ENCODE results near the gene ARHGAP26.

DNA sequence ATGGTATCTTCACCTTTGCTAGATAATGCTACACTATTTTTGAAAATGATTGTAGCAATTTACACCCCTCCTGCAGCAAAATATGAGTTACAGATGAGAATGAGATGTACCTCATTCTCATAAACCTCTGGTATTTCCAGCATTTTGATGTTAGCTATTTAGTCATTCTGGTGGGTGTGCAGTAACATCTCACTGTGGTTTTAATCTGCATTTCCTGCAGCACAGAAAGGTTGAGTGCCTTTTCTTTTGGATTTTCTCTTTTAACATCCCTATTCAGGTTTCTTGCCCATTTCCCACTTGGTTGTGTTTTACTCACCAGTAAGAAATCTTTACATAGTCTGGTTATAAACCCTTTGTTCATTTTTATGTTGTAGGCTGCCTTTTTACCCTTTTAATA is 427.1 kb downstream of the ARHGAP26 start:
- TF ChIP-seq, protein P1, sequence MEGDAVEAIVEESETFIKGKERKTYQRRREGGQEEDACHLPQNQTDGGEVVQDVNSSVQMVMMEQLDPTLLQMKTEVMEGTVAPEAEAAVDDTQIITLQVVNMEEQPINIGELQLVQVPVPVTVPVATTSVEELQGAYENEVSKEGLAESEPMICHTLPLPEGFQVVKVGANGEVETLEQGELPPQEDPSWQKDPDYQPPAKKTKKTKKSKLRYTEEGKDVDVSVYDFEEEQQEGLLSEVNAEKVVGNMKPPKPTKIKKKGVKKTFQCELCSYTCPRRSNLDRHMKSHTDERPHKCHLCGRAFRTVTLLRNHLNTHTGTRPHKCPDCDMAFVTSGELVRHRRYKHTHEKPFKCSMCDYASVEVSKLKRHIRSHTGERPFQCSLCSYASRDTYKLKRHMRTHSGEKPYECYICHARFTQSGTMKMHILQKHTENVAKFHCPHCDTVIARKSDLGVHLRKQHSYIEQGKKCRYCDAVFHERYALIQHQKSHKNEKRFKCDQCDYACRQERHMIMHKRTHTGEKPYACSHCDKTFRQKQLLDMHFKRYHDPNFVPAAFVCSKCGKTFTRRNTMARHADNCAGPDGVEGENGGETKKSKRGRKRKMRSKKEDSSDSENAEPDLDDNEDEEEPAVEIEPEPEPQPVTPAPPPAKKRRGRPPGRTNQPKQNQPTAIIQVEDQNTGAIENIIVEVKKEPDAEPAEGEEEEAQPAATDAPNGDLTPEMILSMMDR (IDR thresholded peaks at IDR 0.05): no peak
- TF ChIP-seq POLR2A (IDR thresholded peaks at IDR 0.05): no peak
